Measurements from ENCODE around the gene SLC8A1. TPM values are rescaled to one million over a fixed set of nuclear protein-coding genes. Genes with fewer than 3 reads are reported as not detected.
A peak's percentile ranks its signal among the peaks of the same experiment; 100 is the strongest.

Gene SLC8A1
- polyA plus RNA-seq, 4 donors = 66.4 to 109 (median 72.6) TPM

GRCh38 chr2:40361478-40361877 lies 90.4 kb downstream of the SLC8A1 start:
- no peak for DNase-seq (ENCODE audit: low read depth in 4 of 4, low spot score in 3 of 4)

GRCh38 chr2:40360652-40361051 lies 91.2 kb downstream of the SLC8A1 start:
- DNase-seq (ENCODE audit: low read depth in 4 of 4, low spot score in 3 of 4) = no peak

GRCh38 chr2:40359811-40360210 lies 92.1 kb downstream of the SLC8A1 start:
- no peak for DNase-seq (ENCODE audit: low read depth in 4 of 4, low spot score in 3 of 4)

GRCh38 chr2:40358783-40359182 lies 93.1 kb downstream of the SLC8A1 start:
- DNase-seq (ENCODE audit: low read depth in 4 of 4, low spot score in 3 of 4) = no peak

- no peak for DNase-seq (ENCODE audit: low read depth in 4 of 4, low spot score in 3 of 4)
Observed at GRCh38 chr2:40357667-40358066, 94.2 kb downstream of the SLC8A1 start.

- DNase-seq (ENCODE audit: low read depth in 4 of 4, low spot score in 3 of 4) = no peak
Observed at GRCh38 chr2:40355451-40355850, 96.4 kb downstream of the SLC8A1 start.

- DNase-seq (ENCODE audit: low read depth in 4 of 4, low spot score in 3 of 4) = no peak
Observed at GRCh38 chr2:40353231-40353630, 98.7 kb downstream of the SLC8A1 start.

GRCh38 chr2:40352703-40353099 lies 99.2 kb downstream of the SLC8A1 start:
- DNase-seq (ENCODE audit: low read depth in 4 of 4, low spot score in 3 of 4) = no peak

- no peak for DNase-seq (ENCODE audit: low read depth in 4 of 4, low spot score in 3 of 4)
Observed at GRCh38 chr2:40352041-40352702, 99.7 kb downstream of the SLC8A1 start.

- no peak for DNase-seq (ENCODE audit: low read depth in 4 of 4, low spot score in 3 of 4)
Observed at GRCh38 chr2:40348665-40349064, 103.2 kb downstream of the SLC8A1 start.

GRCh38 chr2:40348038-40348437 lies 103.9 kb downstream of the SLC8A1 start:
- DNase-seq (ENCODE audit: low read depth in 4 of 4, low spot score in 3 of 4) = no peak

GRCh38 chr2:40346535-40347354 lies 105.1 kb downstream of the SLC8A1 start:
- DNase-seq (ENCODE audit: low read depth in 4 of 4, low spot score in 3 of 4) = no peak

GRCh38 chr2:40344364-40344763 lies 107.5 kb downstream of the SLC8A1 start:
- no peak for DNase-seq (ENCODE audit: low read depth in 4 of 4, low spot score in 3 of 4)

GRCh38 chr2:40343902-40344301 lies 108.0 kb downstream of the SLC8A1 start:
- no peak for DNase-seq (ENCODE audit: low read depth in 4 of 4, low spot score in 3 of 4)

GRCh38 chr2:40341198-40341597 lies 110.7 kb downstream of the SLC8A1 start:
- no peak for DNase-seq (ENCODE audit: low read depth in 4 of 4, low spot score in 3 of 4)

GRCh38 chr2:40339026-40339425 lies 112.9 kb downstream of the SLC8A1 start:
- no peak for DNase-seq (ENCODE audit: low read depth in 4 of 4, low spot score in 3 of 4)

- DNase-seq (ENCODE audit: low read depth in 4 of 4, low spot score in 3 of 4) = peak; percentile 70 to 76 (median 74)
Observed at GRCh38 chr2:40332191-40332826, 119.6 kb downstream of the SLC8A1 start.

- no peak for DNase-seq (ENCODE audit: low read depth in 4 of 4, low spot score in 3 of 4)
Observed at GRCh38 chr2:40330096-40330495, 121.8 kb downstream of the SLC8A1 start.

GRCh38 chr2:40329739-40330030 lies 122.2 kb downstream of the SLC8A1 start:
- no peak for DNase-seq (ENCODE audit: low read depth in 4 of 4, low spot score in 3 of 4)

GRCh38 chr2:40325116-40325515 lies 126.8 kb downstream of the SLC8A1 start:
- no peak for DNase-seq (ENCODE audit: low read depth in 4 of 4, low spot score in 3 of 4)

GRCh38 chr2:40324656-40325055 lies 127.2 kb downstream of the SLC8A1 start:
- DNase-seq (ENCODE audit: low read depth in 4 of 4, low spot score in 3 of 4) = no peak

- DNase-seq (ENCODE audit: low read depth in 4 of 4, low spot score in 3 of 4) = no peak
Observed at GRCh38 chr2:40321822-40322221, 130.1 kb downstream of the SLC8A1 start.
